GM21515 (cell line): Measurements from ENCODE around the gene HSD11B1.

Experiments
- ATAC-seq: cut with Tn5 transposase; IDR thresholded peaks from one replicate; pipeline ENCODE4 v1.9.1; 2021; ENCODE audit not compliant: unreplicated experiment

Gene HSD11B1

GRCh38 chr1:209780268-209780667, 75.6 kb downstream of the HSD11B1 start:
- no peak for ATAC-seq

GRCh38 chr1:209783386-209783785, 78.7 kb downstream of the HSD11B1 start:
- no peak for ATAC-seq
